Brain pericyte (primary cell): ENCODE data around the gene MRPS22.

Experiments used
- DNase-seq: peaks from one replicate; pipeline ENCODE4 v3.0.0-alpha.2; 2012; ENCODE audit warnings: low read depth, low spot score

MRPS22 gene

GRCh38 chr3:139343895-139344856 is at the start of gene MRPS22:
Gene MRPS22, plus strand, starts transcription at chr3:139344020. Its CDS starts 7 bp downstream, at chr3:139344027.
- peak; percentile 48 for DNase-seq

GRCh38 chr3:139295040-139295439 is 48.8 kb upstream of the MRPS22 start:
- no peak for DNase-seq

- no peak for DNase-seq
These were observed 47.6 kb upstream of the MRPS22 start for GRCh38 chr3:139296141-139296718.

- DNase-seq, result no peak
These were observed 46.1 kb upstream of the MRPS22 start for GRCh38 chr3:139297588-139298311.

GRCh38 chr3:139299261-139300132 is 44.3 kb upstream of the MRPS22 start:
- no peak for DNase-seq

- no peak for DNase-seq
These were observed 43.4 kb upstream of the MRPS22 start for GRCh38 chr3:139300416-139300815.

- no peak for DNase-seq
These were observed 42.6 kb upstream of the MRPS22 start for GRCh38 chr3:139301183-139301582.

- DNase-seq, result no peak
These were observed 42.2 kb upstream of the MRPS22 start for GRCh38 chr3:139301654-139302053.

GRCh38 chr3:139302084-139302800 is 41.6 kb upstream of the MRPS22 start:
- DNase-seq, result peak; percentile 58

GRCh38 chr3:139302801-139303113 is 41.1 kb upstream of the MRPS22 start:
- DNase-seq, result no peak

- no peak for DNase-seq
These were observed 40.6 kb upstream of the MRPS22 start for GRCh38 chr3:139303216-139303615.

GRCh38 chr3:139304383-139304782 is 39.4 kb upstream of the MRPS22 start:
- DNase-seq, result no peak

- DNase-seq, result no peak
These were observed 37.7 kb upstream of the MRPS22 start for GRCh38 chr3:139306078-139306477.

GRCh38 chr3:139307072-139307491 is 36.7 kb upstream of the MRPS22 start:
- DNase-seq, result no peak

- no peak for DNase-seq
These were observed 35.9 kb upstream of the MRPS22 start for GRCh38 chr3:139307601-139308555.

GRCh38 chr3:139308560-139308959 is 35.3 kb upstream of the MRPS22 start:
- no peak for DNase-seq

GRCh38 chr3:139309061-139309591 is 34.7 kb upstream of the MRPS22 start:
- no peak for DNase-seq

GRCh38 chr3:139309880-139310279 is 33.9 kb upstream of the MRPS22 start:
- DNase-seq, result no peak

GRCh38 chr3:139310474-139310933 is 33.3 kb upstream of the MRPS22 start:
- DNase-seq, result no peak
